Breast epithelium (tissue), 4 donors: Measurements from ENCODE around the gene DAPK1. TPM values are rescaled to one million over a fixed set of nuclear protein-coding genes. Genes with fewer than 3 reads are reported as not detected.

Source experiments
- DNase-seq, 2 donors: peaks; one replicate each; pipeline ENCODE4 v3.0.0-alpha.2; 2019; ENCODE audit warnings: low spot score in 2 of 2
- H3K27ac ChIP-seq, 2 donors: fragments of 200-600 bp; sonication (generic) in 1 of 2; one replicate each; pipeline ENCODE4 v1.5.1; 2016 to 2019; ENCODE audit warnings: mild to moderate bottlenecking in 1 of 2
- H3K27me3 ChIP-seq, 2 donors: fragments of 200-600 bp; sonication (generic) in 1 of 2; one replicate each; pipeline versions ENCODE4 v1.5.1 to v1.6.0; 2017 to 2019; ENCODE audit warnings: control low read depth in 1 of 2, mild to moderate bottlenecking in 1 of 2
- H3K36me3 ChIP-seq: fragments of 200-600 bp; one replicate; pipeline ENCODE4 v1.5.1; 2019
- H3K4me1 ChIP-seq, 2 donors: fragments of 200-600 bp; sonication (generic); one replicate each; pipeline ENCODE4 v1.5.1; 2016 to 2019; ENCODE audit warnings: control low read depth in 1 of 2
- H3K4me3 ChIP-seq, 3 donors: fragments of 200-600 bp; sonication (generic); 1 replicate in 2 of 3; 2 replicates in 1 of 3; pipeline ENCODE4 v1.5.1; 2016 to 2019; ENCODE audit warnings: mild to moderate bottlenecking in 3 of 3, moderate library complexity in 2 of 3
- H3K9me3 ChIP-seq, 2 donors: fragments of 200-600 bp; sonication (generic) in 1 of 2; one replicate each; pipeline ENCODE4 v1.5.1; 2016 to 2019; ENCODE audit warnings: control low read depth in 1 of 2
- POLR2A ChIP-seq: fragments of 450-650 bp; IDR thresholded peaks from one replicate; pipeline ENCODE4 v1.6.1; 2016; ENCODE audit warnings: antibody characterized with exemption, mild to moderate bottlenecking, moderate library complexity
- POLR2AphosphoS5 ChIP-seq, 3 donors: sonication (generic); formaldehyde crosslinking; IDR thresholded peaks; one replicate each; pipeline ENCODE4 v1.6.1; 2017; ENCODE audit warnings: antibody characterized with exemption in 3 of 3
- intact Hi-C: fragments of 100-400 bp; cut with DNase I; formaldehyde crosslinking; loops from one replicate; pipeline ENCODE4 v1.15.1; 2023; ENCODE audit warnings: low total_unique reads
- total RNA-seq, 3 donors: library from RNA; depleted of rRNA; stranded (reverse); fragments of >200 nt; gene quantifications; one replicate each; pipeline ENCODE4 v1.1.0, GENCODE V29; 2016
- TF ChIP-seq, protein P1 (sequence below), 3 donors: fragments of 450-650 bp; IDR thresholded peaks; one replicate each; pipeline ENCODE4 v1.5.1; 2016 to 2017; ENCODE audit warnings: antibody characterized with exemption in 3 of 3, mild to moderate bottlenecking in 3 of 3, moderate library complexity in 3 of 3

The DAPK1 gene
- total RNA-seq, 3 donors from 2014 or later, result 14.7 to 42.6 (median 34.5) TPM

DNA sequence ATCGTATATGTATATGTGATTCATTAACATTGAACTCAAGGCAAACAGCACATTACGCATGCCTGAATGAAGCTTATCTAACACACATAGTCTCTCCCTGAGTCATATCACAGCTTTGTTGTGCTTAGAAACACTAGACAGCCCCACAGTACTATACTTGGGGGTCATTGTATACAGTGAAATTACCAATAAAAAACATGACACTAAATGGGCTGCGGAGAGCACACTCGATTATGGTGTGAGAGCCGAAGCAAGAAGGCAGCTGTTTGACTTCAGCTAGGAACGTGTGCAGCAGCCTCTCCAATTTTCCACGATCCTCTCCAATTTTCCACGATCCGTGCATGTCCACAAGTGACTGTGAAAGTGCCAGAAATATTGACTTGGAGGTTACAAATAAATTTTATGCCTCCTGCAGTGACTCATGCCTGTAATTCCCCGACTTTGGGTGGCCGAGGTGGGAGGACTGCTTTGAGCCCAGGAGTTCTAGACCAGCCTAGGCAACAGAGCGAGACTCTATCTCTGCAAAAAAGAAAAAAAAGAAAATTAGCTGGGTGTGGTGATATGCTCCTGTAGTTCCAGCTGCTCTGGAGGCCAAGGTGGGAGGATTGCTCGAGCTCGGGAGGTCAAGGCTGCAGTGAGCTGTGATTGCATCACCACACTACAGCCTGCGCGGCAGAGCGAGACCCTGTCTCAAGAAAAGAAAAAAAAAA lies 102.4 kb downstream of the DAPK1 start:
- Histone ChIP-seq H3K27me3 (no peaks in the 10 kb centered on the region), H3K27ac (no peak overlapping the region), H3K36me3 (no peaks in the 10 kb centered on the region), H3K9me3 (no peaks in the 10 kb centered on the region), H3K4me3 (no peak overlapping the region), H3K4me1 (no peaks in the 10 kb centered on the region)
- DNase-seq, result no peak
- intact Hi-C loops, result no loop called here
- TF ChIP-seq, protein P1, sequence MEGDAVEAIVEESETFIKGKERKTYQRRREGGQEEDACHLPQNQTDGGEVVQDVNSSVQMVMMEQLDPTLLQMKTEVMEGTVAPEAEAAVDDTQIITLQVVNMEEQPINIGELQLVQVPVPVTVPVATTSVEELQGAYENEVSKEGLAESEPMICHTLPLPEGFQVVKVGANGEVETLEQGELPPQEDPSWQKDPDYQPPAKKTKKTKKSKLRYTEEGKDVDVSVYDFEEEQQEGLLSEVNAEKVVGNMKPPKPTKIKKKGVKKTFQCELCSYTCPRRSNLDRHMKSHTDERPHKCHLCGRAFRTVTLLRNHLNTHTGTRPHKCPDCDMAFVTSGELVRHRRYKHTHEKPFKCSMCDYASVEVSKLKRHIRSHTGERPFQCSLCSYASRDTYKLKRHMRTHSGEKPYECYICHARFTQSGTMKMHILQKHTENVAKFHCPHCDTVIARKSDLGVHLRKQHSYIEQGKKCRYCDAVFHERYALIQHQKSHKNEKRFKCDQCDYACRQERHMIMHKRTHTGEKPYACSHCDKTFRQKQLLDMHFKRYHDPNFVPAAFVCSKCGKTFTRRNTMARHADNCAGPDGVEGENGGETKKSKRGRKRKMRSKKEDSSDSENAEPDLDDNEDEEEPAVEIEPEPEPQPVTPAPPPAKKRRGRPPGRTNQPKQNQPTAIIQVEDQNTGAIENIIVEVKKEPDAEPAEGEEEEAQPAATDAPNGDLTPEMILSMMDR (IDR thresholded peaks at IDR 0.05), result no peak
- TF ChIP-seq POLR2A (no peak), POLR2AphosphoS5 (IDR thresholded peaks at IDR 0.05) (no peak)

DNA sequence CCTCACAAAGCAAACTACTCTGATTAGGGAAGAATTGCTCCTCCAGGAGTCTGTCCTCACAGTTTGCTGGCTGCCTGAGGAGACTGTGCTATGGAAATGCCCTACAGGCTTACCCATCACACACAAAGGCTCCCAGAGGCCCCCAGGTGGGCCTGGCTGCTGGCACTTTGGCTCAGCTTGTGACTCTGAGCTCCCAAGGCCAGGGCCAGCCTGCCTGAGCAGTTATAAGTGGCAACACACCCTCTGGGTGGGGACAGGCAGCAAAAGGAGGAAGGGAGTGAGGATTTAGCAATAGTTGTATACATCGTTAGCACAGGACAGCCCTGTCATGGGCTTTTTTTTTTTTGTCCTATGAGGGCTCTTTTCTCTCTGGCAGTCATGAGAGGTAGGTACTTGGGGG lies 103.5 kb downstream of the DAPK1 start:
- Histone ChIP-seq H3K4me3 (no peak overlapping the region), H3K4me1 (no peaks in the 10 kb centered on the region), H3K27me3 (peaks cover 0 to 3% of the 10 kb centered on the region in 2 donors), H3K36me3 (no peaks in the 10 kb centered on the region), H3K9me3 (no peaks in the 10 kb centered on the region), H3K27ac (no peak overlapping the region)
- DNase-seq, result no peak
- intact Hi-C loops, result no loop called here
- TF ChIP-seq, protein P1 (IDR thresholded peaks at IDR 0.05), result no peak
- TF ChIP-seq POLR2AphosphoS5 (IDR thresholded peaks at IDR 0.05) (no peak), POLR2A (no peak)

DNA sequence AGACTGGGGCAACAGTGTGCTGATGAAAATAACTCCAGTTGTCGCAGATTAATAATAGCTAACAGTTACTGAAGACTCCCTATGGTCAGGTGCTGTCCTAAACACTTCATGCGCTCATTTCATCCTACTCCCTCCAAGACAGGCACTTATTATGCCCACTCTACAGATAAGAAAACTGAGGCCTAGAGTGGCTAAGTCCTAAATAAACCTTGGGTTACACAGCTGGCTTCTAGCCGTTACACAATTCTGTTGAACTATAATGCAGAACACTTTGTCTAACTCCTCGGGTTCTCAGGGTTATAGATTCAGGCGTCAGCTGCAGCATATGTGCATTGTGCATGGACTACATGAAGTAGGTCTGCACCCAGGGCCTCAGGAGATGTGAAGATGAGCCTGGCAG lies 103.9 kb downstream of the DAPK1 start:
- TF ChIP-seq, protein P1 (IDR thresholded peaks at IDR 0.05), result no peak
- TF ChIP-seq POLR2A (no peak), POLR2AphosphoS5 (IDR thresholded peaks at IDR 0.05) (no peak)
- Histone ChIP-seq H3K4me3 (no peak overlapping the region), H3K27me3 (peaks cover 0 to 3% of the 10 kb centered on the region in 2 donors), H3K27ac (no peak overlapping the region), H3K9me3 (no peaks in the 10 kb centered on the region), H3K4me1 (no peaks in the 10 kb centered on the region), H3K36me3 (no peaks in the 10 kb centered on the region)
- no peak for DNase-seq
- intact Hi-C loops, result no loop called here

DNA sequence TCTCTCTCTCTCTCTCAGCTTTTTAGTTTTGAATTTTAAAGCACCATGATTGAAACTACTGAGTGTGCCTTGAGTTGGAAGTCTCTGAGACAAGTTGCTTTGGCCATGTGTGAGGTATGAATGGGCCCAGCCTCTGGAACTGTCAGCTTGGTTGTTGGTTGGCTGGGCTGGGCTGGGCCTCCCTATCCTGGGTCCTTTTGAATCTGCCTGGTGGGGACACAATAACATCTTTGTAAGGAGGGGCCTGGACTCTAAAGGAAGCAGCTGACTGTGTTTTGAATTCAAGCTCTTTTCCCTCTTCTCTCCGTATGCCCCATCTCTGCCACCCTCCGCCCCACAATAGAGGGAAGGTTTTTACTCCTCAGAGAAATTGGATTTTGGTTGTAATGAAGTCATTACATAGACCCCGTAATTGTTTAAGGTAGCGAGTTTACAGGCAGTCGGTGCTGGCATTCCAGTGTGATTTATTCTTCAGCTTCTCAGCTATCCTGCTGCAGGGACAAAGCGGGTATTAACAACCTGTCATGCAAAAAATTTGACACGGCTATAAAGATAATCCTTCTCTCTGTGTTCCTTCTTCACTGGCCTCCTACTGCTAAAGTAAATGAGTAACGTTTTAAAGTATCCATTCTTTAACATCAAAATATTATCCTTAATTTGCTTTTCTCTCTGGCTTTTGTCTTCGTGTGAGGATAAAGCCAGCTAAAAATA lies 105.4 kb downstream of the DAPK1 start:
- H3K4me3 ChIP-seq, result no peak overlapping the region
- no peak for TF ChIP-seq POLR2A
- no peak for TF ChIP-seq POLR2AphosphoS5 (IDR thresholded peaks at IDR 0.05)
- no peaks in the 10 kb centered on the region for H3K9me3 ChIP-seq
- H3K36me3 ChIP-seq, result no peaks in the 10 kb centered on the region
- H3K4me1 ChIP-seq, result no peaks in the 10 kb centered on the region
- H3K27ac ChIP-seq, result no peak overlapping the region
- DNase-seq, result no peak
- intact Hi-C loops, result no loop called here
- peaks cover 0 to 8% of the 10 kb centered on the region in 2 donors for H3K27me3 ChIP-seq

DNA sequence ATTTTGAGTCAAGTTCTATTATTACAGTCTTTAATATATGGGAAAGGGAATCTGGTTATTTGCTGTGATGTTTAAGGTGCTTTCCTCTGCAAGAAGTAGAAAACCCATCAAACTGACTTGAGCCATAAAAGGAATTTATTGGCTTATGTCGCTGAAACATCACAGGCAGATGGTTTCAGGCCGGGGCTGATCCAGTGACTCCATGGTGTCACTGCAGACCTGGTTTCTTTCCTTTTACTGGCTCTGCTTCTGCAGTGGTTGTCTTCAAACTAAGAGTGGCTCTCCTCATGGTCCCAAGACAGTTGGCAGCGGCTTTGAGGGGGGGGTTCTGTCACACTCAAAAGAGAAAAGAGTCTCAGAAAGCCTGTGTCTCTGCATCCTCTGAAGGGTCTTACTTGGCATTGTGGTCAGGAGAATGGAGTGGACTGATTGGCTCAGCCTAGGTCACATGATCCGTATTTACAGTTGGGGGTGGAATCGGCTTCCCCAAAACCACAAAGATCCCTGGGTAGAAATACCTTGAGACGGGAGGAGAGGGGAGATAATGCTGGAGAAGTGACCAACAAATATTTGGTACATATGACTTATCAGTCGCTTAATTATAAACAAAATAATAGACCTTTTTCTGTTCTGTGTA lies 106.3 kb downstream of the DAPK1 start:
- Histone ChIP-seq H3K27ac (no peak overlapping the region), H3K36me3 (no peaks in the 10 kb centered on the region), H3K27me3 (peaks cover 0 to 8% of the 10 kb centered on the region in 2 donors), H3K9me3 (no peaks in the 10 kb centered on the region), H3K4me3 (no peak overlapping the region), H3K4me1 (no peaks in the 10 kb centered on the region)
- intact Hi-C loops, result no loop called here
- TF ChIP-seq POLR2AphosphoS5 (IDR thresholded peaks at IDR 0.05) (no peak), POLR2A (no peak)
- TF ChIP-seq, protein P1 (IDR thresholded peaks at IDR 0.05), result no peak
- DNase-seq, result no peak
